Karpas-422 (cell line): Measurements from ENCODE around the gene TXNIP. TPM values are rescaled to one million over a fixed set of nuclear protein-coding genes. Genes with fewer than 3 reads are reported as not detected.
A peak's percentile ranks its signal among the peaks of the same experiment; 100 is the strongest.

Experiments used
- DNase-seq: peaks from one replicate; pipeline ENCODE4 v3.0.0-alpha.2; 2015
- H2AFZ ChIP-seq: fragments of 200-600 bp; sonication (generic); 2 replicates; pipeline ENCODE4 v1.6.1; 2014; ENCODE audit warnings: antibody characterized with exemption, low read length, mixed read lengths
- H3K27ac ChIP-seq: fragments of 200-600 bp; sonication (generic); 2 replicates; pipeline ENCODE4 v1.5.1; 2014; ENCODE audit warnings: mild to moderate bottlenecking, low read length, moderate library complexity
- H3K27me3 ChIP-seq: fragments of 200-600 bp; sonication (generic); 2 replicates; pipeline ENCODE4 v1.6.1; 2014; ENCODE audit warnings: low read length, mixed read lengths
- H3K36me3 ChIP-seq: fragments of 200-600 bp; sonication (generic); 2 replicates; pipeline ENCODE4 v1.6.1; 2014; ENCODE audit warnings: low read length, mixed read lengths; ENCODE audit not compliant: insufficient read depth
- H3K4me1 ChIP-seq: fragments of 200-600 bp; sonication (generic); 2 replicates; pipeline ENCODE4 v1.6.1; 2014; ENCODE audit warnings: mild to moderate bottlenecking, low read length, mixed read lengths
- H3K4me2 ChIP-seq: fragments of 200-600 bp; sonication (generic); 2 replicates; pipeline ENCODE4 v1.6.1; 2014; ENCODE audit warnings: low read length, low read depth, mild to moderate bottlenecking; ENCODE audit not compliant: poor library complexity, severe bottlenecking
- H3K4me3 ChIP-seq: fragments of 200-600 bp; sonication (generic); 2 replicates; pipeline ENCODE4 v1.5.1; 2014; ENCODE audit warnings: mild to moderate bottlenecking, antibody characterized with exemption, low read length, mixed read lengths
- H3K79me2 ChIP-seq: fragments of 200-600 bp; sonication (generic); 2 replicates; pipeline ENCODE4 v1.6.1; 2014; ENCODE audit warnings: mild to moderate bottlenecking, low read length, mixed read lengths
- H3K9ac ChIP-seq: fragments of 200-600 bp; sonication (generic); 2 replicates; pipeline ENCODE4 v1.6.0; 2014; ENCODE audit warnings: low read length
- H3K9me2 ChIP-seq: fragments of 200-600 bp; sonication (generic), shearing (Covaris generic); replicated peaks from 2 replicates; pipeline ENCODE4 v1.6.0; 2014; ENCODE audit warnings: mild to moderate bottlenecking, low read length, moderate library complexity; ENCODE audit not compliant: insufficient read depth
- H3K9me3 ChIP-seq: fragments of 300-700, 200-600 bp; sonication (generic); 2 replicates; pipeline ENCODE4 v1.6.1; 2014; ENCODE audit warnings: low read length, mixed read lengths
- H4K20me1 ChIP-seq: fragments of 200-600 bp; sonication (generic); 2 replicates; pipeline ENCODE4 v1.6.1; 2014; ENCODE audit warnings: mild to moderate bottlenecking, antibody characterized with exemption, low read length, low read depth; ENCODE audit not compliant: insufficient read depth
- total RNA-seq: library from RNA; depleted of rRNA; stranded (reverse); fragments of >200 nt; shearing (Covaris generic); gene quantifications from 2 replicates; pipeline ENCODE4 v1.2.3, GENCODE V29; 2014; ENCODE audit warnings: low replicate concordance

Gene TXNIP
- total RNA-seq, 1 experiment from 2014 or later, result 269 TPM

- Histone ChIP-seq H3K4me1 (peaks cover 45% of the 10 kb centered on the region), H2AFZ (peak overlapping the region; percentile 17; the same call in 1 of the 2 replicates), H3K9me2 (no peaks in the 10 kb centered on the region), H3K4me3 (peak overlapping the region; percentile 36; the same call in 1 of the 2 replicates), H3K4me2 (peak overlapping the region; percentile 68), H4K20me1 (no peaks in the 10 kb centered on the region), H3K27ac (peak overlapping the region; percentile 95), H3K27me3 (no peaks in the 10 kb centered on the region), H3K9me3 (no peaks in the 10 kb centered on the region), H3K9ac (peak overlapping the region; percentile 66), H3K36me3 (no peaks in the 10 kb centered on the region), H3K79me2 (no peaks in the 10 kb centered on the region)
- DNase-seq, result peak; percentile 99
Observed at GRCh38 chr1:145978854-145979745, 17.3 kb downstream of the TXNIP start.

- DNase-seq, result peak; percentile 48
- Histone ChIP-seq H3K4me1 (peaks cover 45% of the 10 kb centered on the region), H3K9me2 (no peaks in the 10 kb centered on the region), H3K9ac (peak overlapping the region; percentile 66), H3K9me3 (no peaks in the 10 kb centered on the region), H3K4me2 (peak overlapping the region; percentile 64), H3K27ac (peak overlapping the region; percentile 95), H3K36me3 (no peaks in the 10 kb centered on the region), H3K27me3 (no peaks in the 10 kb centered on the region), H2AFZ (no peak overlapping the region), H3K79me2 (no peaks in the 10 kb centered on the region), H4K20me1 (no peaks in the 10 kb centered on the region), H3K4me3 (peak overlapping the region; percentile 36; the same call in 1 of the 2 replicates)
Observed at GRCh38 chr1:145978471-145978853, 17.9 kb downstream of the TXNIP start.

DNA sequence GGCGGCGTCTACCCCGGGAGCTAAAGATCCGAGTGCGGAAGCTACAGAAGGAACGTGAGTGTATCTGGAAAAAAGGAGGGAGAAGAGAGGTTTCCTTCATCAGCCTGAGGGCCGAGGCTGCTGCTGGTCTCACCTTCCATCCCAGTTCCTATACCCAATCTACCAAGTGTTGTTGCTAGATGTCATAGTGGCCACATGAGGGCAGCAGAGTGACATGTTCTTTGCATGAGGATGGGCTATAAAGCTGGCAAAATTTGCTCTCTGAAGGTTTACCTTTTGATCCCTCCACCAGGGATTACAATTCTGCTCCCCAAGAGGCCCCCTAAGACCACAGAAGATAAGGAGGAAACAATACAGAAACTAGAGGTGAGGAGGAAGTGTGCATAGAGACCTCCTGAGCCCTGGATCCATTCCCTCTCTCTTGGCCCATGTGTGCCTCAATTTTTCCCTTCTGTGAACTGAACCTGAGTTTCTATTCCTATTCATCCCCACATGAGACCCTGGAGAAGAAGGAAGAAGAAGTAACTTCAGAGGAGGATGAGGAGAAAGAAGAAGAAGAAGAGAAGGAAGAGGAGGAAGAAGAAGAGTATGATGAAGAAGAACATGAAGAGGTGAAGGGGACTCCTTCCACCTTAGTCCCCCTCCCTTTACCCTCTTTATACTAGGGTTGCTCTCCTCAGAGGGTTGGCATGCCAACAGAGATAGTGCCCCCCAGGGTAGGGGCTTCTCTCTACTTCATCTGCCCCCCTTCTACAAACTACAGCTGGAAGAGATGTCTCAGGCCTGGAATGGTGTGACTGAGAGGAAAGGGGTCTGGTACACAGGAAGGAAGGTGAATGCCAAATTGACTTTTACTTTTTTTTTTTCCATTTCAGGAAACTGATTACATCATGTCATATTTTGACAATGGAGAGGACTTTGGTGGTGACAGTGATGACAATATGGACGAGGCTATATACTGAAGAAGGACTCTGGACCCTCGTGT, 18.6 kb downstream of the TXNIP start:
- no peaks in the 10 kb centered on the region for H3K9me2 ChIP-seq
- H3K27ac ChIP-seq, result peak overlapping the region; percentile 95
- H3K79me2 ChIP-seq, result peaks cover 4% of the 10 kb centered on the region; the same call in 1 of the 2 replicates
- H3K9ac ChIP-seq, result peak overlapping the region; percentile 66
- H3K27me3 ChIP-seq, result no peaks in the 10 kb centered on the region
- peaks cover 40% of the 10 kb centered on the region for H3K4me1 ChIP-seq
- no peaks in the 10 kb centered on the region for H3K9me3 ChIP-seq
- no peak overlapping the region; the same call in 1 of the 2 replicates for H3K4me3 ChIP-seq
- DNase-seq, result peak; percentile 94
- H2AFZ ChIP-seq, result 0 out of 2 replicates have a peak overlapping the region, but pooled peaks have one; percentile 46
- H4K20me1 ChIP-seq, result no peaks in the 10 kb centered on the region
- H3K36me3 ChIP-seq, result no peaks in the 10 kb centered on the region
- peak overlapping the region; percentile 64 for H3K4me2 ChIP-seq

GRCh38 chr1:145977016-145977415, 19.4 kb downstream of the TXNIP start:
- Histone ChIP-seq H2AFZ (0 out of 2 replicates have a peak overlapping the region, but pooled peaks have one; percentile 46), H3K9me2 (no peaks in the 10 kb centered on the region), H3K79me2 (peaks cover 8% of the 10 kb centered on the region; the same call in 1 of the 2 replicates), H3K9me3 (no peaks in the 10 kb centered on the region), H3K36me3 (no peaks in the 10 kb centered on the region), H3K4me2 (peak overlapping the region; percentile 64), H3K4me3 (no peak overlapping the region; the same call in 1 of the 2 replicates), H3K27me3 (no peaks in the 10 kb centered on the region), H3K27ac (peak overlapping the region; percentile 44; the same call in 1 of the 2 replicates), H3K9ac (peak overlapping the region; percentile 50), H4K20me1 (no peaks in the 10 kb centered on the region), H3K4me1 (peaks cover 39% of the 10 kb centered on the region)
- DNase-seq, result no peak

DNA sequence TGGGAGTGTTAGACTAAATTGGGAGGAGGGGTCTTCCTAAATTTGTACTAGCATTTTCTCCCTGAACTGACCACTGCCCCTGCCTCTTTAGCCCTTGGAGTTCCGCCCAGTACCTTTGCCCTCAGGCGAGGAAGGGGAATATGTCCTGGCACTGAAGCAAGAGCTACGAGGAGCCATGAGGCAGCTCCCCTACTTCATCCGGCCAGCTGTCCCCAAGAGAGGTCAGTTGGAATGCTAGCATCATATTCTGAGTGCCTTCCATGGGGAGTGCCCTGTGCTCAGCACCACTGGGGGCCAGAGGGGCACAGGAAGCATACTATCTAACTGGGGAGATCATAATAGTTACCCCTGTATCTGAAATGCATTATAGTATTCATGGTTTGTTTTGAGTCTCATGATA, 21.2 kb downstream of the TXNIP start:
- H2AFZ ChIP-seq, result no peak overlapping the region
- H3K79me2 ChIP-seq, result peaks cover 8% of the 10 kb centered on the region; the same call in 1 of the 2 replicates
- H3K9me3 ChIP-seq, result no peaks in the 10 kb centered on the region
- no peak overlapping the region for H3K4me3 ChIP-seq
- H3K9ac ChIP-seq, result no peak overlapping the region
- no peak for DNase-seq
- no peaks in the 10 kb centered on the region for H3K36me3 ChIP-seq
- no peaks in the 10 kb centered on the region for H3K9me2 ChIP-seq
- no peak overlapping the region for H3K27ac ChIP-seq
- no peak overlapping the region for H3K4me2 ChIP-seq
- H3K4me1 ChIP-seq, result peaks cover 33% of the 10 kb centered on the region
- H3K27me3 ChIP-seq, result no peaks in the 10 kb centered on the region
- no peaks in the 10 kb centered on the region for H4K20me1 ChIP-seq

DNA sequence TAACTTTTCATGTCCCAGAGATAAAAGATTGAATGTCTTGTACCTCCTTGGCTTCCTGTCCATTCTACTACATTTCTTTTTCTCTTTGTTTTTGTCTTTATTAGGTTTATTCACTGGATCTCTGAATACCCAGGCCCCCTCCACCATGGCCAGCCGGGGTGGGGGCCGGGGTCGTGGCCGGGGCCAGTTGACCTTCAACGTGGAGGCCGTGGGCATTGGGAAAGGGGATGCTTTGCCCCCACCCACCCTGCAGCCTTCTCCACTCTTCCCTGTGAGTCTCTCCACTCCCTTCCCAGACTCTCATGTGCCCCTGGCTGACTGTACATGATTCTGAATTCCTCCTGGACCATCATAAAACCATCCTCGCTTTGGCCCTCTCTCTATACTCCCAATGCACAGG, 21.7 kb downstream of the TXNIP start:
- DNase-seq, result no peak
- no peaks in the 10 kb centered on the region for H3K36me3 ChIP-seq
- peaks cover 8% of the 10 kb centered on the region; the same call in 1 of the 2 replicates for H3K79me2 ChIP-seq
- no peak overlapping the region for H3K4me3 ChIP-seq
- no peaks in the 10 kb centered on the region for H3K27me3 ChIP-seq
- H3K4me2 ChIP-seq, result no peak overlapping the region
- H4K20me1 ChIP-seq, result no peaks in the 10 kb centered on the region
- no peak overlapping the region for H3K9ac ChIP-seq
- no peak overlapping the region for H3K27ac ChIP-seq
- H3K4me1 ChIP-seq, result peaks cover 28% of the 10 kb centered on the region
- no peak overlapping the region for H2AFZ ChIP-seq
- no peaks in the 10 kb centered on the region for H3K9me3 ChIP-seq
- no peaks in the 10 kb centered on the region for H3K9me2 ChIP-seq

DNA sequence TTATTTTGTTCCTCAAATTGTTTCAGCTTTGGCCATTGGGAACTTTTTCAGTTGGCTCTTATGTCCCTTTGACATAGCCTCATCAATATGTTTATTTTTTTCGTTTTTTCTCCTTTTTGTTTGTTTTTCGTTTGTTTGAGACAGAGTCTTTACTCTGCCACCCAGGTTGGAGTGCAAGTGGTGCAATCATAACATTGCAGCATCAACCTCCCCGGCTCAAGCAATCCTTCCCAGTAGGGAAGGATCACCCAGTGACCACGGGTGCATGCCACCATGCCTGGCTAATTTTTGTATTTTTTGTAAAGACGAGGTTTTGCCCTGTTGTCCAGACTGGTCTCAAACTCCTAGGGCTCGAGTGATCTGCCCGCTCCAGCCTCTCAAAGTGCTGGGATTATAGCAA, 23.8 kb downstream of the TXNIP start:
- Histone ChIP-seq H3K79me2 (peaks cover 15% of the 10 kb centered on the region; the same call in 1 of the 2 replicates), H2AFZ (no peak overlapping the region), H3K4me2 (no peak overlapping the region), H3K9ac (no peak overlapping the region), H3K4me1 (peaks cover 7% of the 10 kb centered on the region), H3K27me3 (no peaks in the 10 kb centered on the region), H4K20me1 (no peaks in the 10 kb centered on the region), H3K9me2 (no peaks in the 10 kb centered on the region), H3K9me3 (peaks cover 1% of the 10 kb centered on the region), H3K36me3 (peaks cover 1% of the 10 kb centered on the region), H3K4me3 (no peak overlapping the region), H3K27ac (no peak overlapping the region)
- no peak for DNase-seq
